Cerebellar nuclear complex (tissue), 1 donor: ENCODE measurements around the gene FEM1C.
A peak's percentile ranks its signal among the peaks of the same experiment; 100 is the strongest.
"Not testable (repeated sequence)": the region's sequence is repeated elsewhere in the genome, so short reads cannot be mapped to it uniquely, and the experiment has no call there.

Experiments used
- DNase-seq, 2 experiments: peaks; one replicate each; lab custom pipeline; 2025; lab: John Stamatoyannopoulos, UW

The FEM1C gene

DNA sequence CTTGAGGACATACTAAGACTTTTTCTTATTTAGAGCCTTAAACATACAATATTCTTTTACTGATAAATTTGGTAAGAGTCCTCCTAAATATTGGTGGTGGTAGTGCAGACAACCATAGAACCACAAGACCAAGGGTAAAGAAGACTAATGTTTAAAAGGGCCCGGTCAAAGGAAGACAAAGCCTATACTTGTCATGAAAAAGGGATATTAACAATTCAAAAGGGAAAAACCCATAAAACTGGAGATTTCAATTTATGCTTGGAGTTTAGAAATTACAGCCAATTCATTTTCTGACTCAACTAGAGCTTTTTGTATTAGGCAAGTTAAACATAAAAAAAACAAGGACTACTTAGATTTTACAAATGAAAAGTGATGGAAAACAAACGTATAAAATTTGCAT, 24.4 kb downstream of the FEM1C start:
- no peak for DNase-seq

DNA sequence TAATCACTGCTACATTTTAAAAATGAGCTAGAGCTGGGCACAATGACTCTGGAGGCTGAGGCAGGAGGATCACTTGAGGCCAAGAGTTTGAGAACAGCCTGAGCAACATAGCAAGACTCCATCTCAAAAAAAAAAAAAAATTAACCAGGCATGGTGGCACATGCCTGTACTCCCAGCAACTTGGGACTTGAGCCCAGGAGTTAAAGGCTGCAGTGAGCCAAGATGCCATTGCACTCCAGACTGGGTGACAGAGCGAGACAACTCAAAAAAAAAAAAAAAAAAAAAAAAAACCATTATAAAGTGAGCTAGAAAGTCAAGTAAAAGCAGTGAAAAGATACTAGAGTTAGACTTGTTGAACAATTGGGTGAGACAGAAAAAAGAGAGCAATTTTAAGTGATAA, 28.2 kb downstream of the FEM1C start:
- no peak for DNase-seq

DNA sequence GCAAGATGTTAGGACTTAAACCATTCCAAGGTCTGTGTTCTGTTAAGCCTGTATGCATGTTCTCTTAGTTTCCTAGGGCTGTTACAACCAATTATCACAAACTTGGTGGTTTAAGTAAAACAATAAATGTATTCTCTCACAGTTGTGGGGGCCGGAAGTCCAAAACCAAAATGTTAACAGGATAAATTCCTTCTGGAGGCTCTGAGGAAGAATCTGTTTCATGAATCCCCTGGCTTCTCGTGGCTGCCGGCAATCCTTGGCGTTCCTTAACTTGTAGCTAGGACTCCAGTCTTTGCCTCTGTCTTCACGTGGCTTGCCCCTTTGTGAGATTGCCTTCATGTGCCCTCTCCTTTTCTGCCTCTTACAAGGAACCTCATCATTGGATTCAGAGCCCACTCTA, 30.4 kb downstream of the FEM1C start:
- no peak for DNase-seq

DNA sequence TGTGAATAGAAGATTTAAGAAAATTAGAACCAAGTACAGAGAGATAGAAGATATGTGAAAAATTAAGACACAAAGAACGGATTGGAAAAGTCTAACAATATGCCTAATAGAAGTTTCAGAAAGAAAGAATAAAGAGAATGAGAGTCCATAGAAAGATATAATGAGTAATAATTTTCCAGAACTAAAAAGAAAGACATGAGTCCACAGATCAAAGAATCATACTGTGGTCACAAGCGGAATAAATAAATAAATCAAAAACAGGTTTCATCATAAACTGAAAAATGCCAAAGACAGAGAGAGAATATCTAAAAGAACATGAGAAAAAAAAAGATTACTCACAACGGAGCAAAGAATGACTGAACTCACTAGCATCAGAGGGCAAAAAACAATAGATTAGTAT, 32.9 kb downstream of the FEM1C start:
- DNase-seq, result no peak

DNA sequence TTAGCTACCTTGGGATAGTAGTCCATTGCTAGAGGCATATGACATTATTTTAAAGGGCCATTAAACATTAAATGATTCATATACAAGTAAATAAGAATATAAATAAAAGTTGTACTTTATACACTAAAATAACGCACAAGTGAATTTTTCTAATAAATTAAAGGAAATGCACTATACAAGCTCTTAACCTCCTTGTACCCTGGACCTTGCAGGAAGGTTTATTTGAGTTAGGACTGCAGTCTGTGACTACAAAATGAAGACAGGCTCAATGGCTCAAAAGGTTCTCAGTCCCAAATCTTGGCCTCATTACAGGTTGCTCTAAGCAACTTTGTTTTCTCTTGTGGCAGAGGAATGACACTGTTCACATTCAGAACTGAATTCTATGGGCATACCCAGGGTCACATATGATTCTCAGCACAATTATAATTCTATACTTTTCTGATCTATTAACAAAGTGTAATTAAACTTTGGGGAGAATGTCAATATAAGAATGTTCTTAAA, 34.4 kb downstream of the FEM1C start:
- DNase-seq, result no peak

DNA sequence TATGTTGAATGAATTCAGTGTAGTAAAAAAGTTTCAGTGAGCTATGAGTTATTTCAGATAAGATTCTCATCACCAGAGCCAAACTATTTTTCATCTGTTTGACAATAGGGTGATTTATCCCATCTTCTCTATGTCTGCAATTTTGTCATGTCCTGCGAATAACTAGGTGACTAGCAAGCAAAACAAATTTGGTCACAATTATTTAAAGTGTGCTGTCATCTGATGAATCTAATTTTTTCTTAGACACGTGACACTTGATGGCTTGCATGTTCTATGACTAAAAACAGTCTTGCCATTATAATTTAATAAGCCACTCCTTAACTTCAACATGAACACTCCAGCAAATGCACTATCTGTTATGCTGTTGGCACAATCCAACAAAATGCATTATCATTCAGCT, 35.0 kb downstream of the FEM1C start:
- DNase-seq, result no peak

DNA sequence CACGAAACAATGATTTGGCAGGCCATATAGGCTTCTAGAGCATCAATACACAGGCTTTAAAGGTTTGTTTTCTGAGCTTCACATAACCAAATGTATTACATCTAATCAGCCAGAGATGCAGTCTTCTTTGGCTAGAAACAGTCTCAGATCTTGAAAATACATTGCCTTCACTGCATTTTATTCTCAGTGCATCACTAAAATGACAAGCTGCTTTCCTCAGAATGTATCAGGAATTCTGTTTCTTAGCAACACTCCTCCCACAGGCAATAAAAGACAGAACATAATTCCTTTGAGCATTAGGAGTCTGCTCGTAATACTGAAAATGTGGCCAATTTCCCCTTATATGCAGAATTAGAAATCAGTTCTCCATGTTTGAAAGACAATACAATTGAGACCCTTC, 36.9 kb downstream of the FEM1C start:
- no peak for DNase-seq

DNA sequence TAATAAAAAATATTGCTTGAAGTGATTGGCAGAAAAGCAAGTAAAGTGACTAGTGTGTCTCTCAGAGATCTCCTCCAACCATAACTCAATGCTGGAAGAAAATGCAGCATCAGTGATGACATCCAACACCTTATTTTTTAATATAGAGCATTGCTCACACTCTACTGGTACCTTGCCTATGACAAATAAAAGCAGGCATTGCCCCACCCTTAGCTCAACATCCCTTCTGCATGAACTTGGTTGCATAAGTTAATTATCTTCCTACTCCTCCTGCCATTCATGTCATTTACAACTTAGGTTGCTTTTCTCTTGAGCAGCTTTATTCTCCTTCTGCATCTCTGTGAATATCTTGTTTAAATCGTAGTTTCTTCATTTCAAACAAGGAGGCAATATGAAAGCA, 41.2 kb downstream of the FEM1C start:
- DNase-seq, result no peak

DNA sequence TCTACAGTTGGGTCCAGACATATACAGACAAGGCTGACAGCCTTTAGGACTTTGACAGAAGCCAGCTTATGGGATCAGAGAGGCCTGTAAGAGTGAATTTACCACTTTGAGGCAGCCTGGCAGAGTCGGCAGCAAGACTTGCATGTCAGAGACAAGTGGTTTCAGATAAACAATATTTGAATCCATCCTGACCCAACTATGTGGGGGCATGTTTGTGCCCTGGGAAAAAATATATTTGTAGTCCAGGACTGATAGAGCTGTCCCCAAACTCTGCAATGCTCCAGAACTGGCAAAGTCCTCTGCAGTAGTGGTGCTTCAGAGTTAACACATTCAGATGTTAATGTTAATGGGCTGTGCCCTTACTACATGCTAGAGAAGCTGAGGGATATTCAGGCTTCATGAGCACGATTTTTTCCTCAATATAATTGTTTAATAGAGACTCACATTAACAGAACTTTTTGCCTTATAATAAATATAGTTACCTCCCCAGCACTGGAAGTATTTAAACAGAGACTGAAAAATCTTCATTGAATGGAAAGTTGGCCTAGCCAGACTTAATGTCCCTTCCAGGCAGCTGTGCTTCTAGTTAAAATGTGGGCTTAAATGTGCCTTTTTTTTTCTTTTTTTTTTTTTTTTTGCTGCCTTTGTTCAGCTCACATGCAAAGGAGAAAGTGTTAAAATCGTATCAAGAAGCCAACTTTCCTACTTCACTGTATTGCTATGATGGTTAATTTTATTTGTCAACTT, 42.9 kb downstream of the FEM1C start:
- no peak for DNase-seq

- DNase-seq, result no peak
These were observed 44.4 kb downstream of the FEM1C start for GRCh38 chr5:115500225-115500624.

DNA sequence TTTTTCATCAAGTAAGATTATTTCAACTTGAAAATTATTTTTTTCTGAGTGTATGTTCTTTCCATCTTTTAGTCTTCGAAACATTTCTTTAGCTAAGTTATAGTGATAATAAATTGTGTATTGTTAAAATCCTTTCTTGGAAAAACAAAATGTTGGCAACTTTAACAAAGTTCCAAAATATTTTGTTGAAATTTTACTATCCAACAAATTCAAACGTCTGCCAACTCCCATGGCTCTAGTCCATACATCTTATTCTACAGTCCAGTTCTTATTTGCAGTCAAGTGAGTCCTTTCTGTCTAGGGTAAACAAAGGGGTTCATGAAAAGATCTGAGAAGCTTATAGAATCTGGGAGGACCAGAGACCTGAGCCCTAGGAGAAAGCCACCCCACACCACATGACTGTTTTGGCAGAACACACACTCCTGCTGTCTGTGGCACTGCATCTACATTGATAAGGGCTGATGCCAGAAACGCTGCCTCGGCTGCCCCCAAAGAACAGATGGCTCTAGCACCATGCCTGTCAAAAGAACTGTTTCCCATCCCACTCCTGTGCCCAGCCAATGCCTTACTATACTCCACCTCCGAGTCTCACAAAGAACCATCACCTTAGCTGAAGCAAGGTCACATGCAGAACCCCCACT, 47.5 kb downstream of the FEM1C start:
- DNase-seq, result peak; percentile 71 to 81

DNA sequence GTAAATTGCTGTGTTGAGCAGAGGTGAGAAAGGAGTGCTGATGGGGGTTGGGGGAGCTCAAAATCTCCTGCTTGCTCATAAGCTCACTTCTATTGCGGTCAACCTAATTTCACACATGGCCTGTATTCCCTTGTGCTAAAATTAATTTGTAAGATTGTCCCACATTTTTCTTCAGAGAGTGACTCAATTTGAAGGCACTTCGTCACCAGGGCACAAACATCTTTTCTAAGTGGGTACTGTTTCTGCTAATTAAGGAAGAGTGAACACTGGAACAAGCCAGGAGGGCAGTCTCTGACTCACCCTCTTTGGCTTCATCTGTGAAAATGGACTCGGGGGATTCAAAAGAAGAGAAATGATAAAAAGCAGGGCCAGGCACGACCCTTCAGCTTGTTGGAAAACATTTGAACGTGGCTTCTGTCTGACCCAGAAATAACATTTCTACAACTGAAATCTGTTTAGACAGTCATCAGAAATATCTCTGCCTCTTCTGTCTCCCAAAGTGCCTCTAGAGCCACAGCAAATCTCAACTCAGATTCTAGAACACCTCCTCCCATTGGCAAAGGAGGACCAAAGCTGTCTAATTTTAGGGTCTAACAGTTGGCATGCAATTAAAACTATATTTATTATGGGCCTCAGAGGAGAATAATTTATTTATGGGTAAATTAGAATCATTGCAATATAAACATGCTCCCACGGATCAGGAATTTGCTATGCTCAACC, 49.8 kb downstream of the FEM1C start:
- DNase-seq, result no peak

DNA sequence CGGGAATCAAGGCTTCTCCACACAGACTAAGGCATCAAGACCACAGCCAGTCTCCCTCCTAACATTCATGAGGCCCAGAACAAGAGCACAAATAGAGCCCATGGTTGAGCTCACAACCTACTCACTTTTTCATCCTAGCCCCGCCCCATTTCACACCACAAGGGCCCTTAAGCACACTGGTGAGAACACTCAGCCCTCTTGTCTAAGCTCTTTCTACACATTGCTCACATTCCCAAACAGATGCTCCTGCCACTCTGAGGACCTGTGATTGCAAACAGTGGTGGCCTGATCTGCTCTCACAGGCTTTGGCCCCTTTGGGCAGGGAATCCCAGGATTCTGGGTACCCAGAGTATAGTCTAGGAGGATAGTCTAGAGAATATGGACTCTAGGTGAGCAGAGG, 54.0 kb downstream of the FEM1C start:
- no peak for DNase-seq

- no peak for DNase-seq
These were observed 54.8 kb downstream of the FEM1C start for GRCh38 chr5:115489733-115490132.

DNA sequence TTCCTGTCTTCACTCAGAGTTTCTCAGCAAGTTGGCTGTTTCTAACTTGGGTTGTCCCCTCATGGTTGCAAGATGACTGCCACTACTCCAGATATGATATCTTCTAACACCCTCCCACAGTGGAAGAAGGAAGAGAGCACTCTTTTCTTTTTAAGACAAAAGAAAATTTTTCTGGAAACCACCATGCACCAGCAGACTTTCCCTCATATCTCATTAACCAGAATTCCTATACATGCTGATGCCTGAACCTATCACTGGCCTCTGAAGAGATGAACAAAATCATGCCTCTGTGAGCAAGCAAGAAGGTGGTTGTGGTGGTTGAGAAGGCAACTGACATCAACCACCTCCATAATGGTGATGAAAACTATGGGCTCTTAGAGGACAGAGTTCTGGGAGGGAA, 56.8 kb downstream of the FEM1C start:
- no peak for DNase-seq

DNA sequence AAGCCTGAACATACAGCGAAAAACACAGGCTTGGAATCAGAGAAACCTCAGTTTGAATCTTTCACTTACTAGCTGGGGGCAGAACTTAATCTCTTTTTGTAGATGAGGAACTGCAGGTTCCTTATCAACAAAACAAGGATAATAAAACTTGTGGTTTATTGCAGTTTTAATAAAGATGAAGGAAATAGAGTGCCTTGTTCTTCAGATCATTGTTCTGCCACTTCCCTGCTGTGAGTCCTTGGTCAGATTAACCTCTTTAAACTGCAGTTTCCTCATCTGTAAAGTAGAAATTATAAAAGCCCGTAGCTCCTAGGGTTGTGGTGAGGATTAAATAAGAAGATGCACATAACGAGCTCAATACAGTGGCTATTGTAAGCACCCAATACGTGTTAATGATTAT, 57.4 kb downstream of the FEM1C start:
- no peak for DNase-seq

- no peak for DNase-seq
These were observed 57.8 kb downstream of the FEM1C start for GRCh38 chr5:115486728-115487127.

DNA sequence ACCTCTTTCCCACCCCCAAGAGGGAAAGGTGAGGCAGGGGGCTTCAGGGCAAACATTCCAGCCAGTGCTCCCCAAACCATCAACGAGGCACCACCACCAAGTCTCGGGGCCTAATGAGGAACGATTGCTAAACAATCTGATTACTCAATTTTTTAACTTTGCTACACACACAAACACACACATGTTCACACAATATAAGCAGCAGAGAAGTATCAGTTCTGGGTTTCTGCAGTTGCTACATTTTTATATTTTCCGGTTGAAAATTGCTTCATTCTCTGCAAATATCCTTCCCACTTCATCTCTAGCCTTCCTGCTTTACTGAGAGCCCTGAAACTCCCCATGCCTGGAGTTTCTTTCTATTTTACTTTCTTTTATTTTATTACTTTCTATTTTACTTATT, 60.2 kb downstream of the FEM1C start:
- no peak for DNase-seq

DNA sequence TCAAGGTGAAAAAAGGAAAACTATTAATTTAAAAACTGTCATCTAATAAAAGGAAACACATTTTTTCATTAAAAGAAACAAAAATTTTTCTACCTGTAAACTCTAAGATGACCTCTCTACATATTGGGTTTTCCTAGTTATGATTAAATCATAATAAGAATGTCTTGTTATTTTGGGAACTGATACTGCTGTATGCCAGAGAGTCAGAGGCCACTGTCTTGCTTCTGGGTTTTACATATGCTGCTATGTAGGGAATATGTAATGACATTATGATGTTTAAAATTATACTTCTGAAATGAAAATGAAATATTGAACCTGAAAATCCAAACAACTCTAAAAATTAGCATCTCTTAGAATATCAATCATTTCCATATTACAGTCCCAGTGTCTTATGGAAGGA, 63.7 kb downstream of the FEM1C start:
- DNase-seq, result no peak

GRCh38 chr5:115480271-115480670, 64.3 kb downstream of the FEM1C start:
- DNase-seq, result no peak

GRCh38 chr5:115479166-115479873, 65.3 kb downstream of the FEM1C start:
- not testable (repeated sequence) for DNase-seq

- DNase-seq, result no peak
These were observed 66.3 kb downstream of the FEM1C start for GRCh38 chr5:115478281-115478680.
